ENCODE results near the gene RASSF1.
"Not testable (repeated sequence)": the region's sequence is repeated elsewhere in the genome, so short reads cannot be mapped to it uniquely, and the experiment has no call there.

The RASSF1 gene

DNA sequence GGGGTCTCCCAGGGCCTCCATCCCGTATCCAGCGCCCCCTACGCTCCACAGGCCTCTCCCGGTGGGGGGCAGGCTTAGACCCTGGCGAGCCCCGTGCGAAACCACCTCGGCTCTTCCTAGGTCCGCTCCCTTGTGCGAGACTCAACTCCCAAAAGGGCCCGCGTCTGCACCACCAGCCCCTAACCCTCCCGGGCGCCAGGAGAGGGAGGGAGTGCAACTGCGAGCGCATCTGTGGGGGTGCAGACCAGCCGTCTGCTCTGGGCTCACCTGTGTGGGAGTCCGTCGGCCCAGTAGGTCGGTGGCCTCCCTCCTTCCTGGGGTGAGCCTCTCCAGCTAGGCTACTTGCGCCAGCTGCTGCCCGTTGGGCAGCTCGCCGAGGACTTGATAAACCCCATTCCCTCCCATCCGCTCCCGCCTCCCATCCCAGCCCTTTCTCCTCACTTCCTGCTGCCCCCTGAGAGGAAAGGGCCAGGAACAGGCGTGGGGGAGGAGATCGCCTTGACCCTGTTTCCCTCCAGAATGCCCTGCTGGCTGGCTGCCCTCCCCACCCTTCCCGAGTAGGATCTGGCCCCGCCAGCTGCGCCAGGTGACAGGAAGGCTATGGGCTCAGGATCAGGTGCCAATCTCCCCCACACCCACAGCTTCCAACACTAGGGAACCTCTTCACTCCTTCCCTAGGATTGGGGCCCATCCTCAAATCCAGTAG is 18.1 kb downstream of the RASSF1 start, which contains the start of gene HYAL2:
Gene HYAL2 (minus strand): TSS at position 360 of the 706 bp plus-strand sequence. CDS start 2,256 bp downstream, outside the sequence.
- no peak for DNase-seq

DNA sequence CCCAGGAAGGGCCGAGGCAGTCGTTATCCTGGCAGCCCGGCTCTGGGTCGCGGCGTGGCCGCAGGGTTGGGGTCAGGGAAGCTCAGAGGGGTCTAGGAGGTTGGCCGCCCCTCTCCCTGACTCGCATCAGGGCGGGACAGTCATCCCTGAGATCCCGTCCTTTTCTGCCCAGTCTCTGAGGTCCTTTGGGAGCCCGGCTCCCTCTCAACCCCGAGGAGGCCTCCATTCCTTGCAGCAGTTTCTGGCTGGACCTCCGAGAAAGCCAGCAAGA is 18.6 kb downstream of the RASSF1 start:
- no peak for DNase-seq

DNA sequence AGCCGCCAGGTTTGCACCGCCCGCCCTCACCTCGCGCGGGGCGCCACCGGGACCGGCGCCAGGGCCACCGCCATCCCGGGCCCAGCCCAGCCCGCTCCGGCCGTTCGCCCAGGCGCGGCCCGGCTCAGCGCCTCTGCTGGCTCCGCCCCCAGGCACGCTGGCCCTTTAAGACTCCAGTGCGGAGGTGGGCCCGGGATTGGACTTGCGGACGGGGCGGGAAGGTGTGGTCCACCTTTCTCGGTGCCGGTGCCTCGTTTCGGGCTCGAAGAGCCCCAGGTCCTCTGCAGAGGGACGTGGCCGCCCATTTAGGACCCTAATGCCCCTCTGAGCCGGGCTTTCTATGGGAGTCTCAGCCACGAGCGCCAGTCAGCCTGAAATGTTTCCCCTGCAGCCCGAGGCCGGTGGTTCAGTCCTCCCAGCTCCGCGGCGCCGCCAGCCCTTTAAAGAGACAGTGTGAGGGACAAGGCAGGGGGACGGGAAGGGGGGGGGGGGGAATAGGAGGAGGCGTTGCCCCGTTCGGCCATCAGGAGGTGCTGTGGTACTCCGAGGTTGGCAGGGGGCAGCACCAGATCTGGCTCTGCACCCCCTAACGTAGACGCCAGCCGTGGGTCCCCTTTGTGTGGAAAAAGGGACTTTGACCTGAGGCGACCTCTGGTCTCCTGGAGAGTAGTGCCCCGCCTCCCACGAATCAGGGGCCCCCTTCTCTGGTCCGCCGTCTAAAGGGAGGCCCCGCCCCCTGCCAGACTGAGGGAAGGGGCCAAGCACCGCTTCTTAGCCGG is 19.1 kb downstream of the RASSF1 start:
- DNase-seq, result peak; percentile 87

- no peak for DNase-seq
Measured at GRCh38 chr3:50320853-50321335, 19.7 kb downstream of the RASSF1 start.

DNA sequence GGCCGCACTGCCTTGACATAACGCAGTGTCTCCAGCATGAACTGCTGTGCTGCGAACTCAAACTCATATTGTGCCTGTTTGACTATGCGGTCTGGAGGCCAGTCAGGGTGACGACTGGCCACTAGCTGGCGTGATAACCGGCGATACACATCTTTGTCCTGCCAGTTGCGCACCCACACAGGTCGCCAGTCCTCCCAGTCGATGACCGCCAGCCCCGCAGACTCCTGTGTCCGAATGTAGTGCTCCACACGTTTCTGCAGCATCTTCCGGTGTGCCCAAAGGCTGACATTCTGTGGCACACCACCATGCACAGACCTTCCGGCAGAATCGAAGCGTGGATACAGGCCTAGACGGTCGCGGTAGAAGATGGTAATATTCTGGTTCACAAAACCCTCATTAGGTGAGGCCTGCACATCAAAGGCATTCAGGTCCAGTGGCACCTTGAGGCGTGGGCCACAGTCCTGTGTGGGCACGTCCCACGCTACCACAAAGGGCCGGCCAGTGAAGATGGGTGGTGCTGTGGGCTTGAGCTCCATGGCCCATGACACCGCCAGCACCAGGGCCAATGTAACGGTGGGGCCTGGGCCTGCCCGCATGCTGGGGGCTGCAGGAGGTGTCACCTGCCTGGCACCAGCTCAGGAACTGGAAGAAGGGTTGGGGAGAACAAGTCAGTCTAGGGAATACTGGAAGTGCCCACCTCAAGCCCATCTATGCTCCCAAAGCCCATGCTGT is 20.6 kb downstream of the RASSF1 start:
- no peak for DNase-seq

GRCh38 chr3:50319181-50319893 is 21.3 kb downstream of the RASSF1 start:
- no peak for DNase-seq

GRCh38 chr3:50318615-50319014 is 22.0 kb downstream of the RASSF1 start:
- DNase-seq, result no peak

GRCh38 chr3:50318163-50318562 is 22.5 kb downstream of the RASSF1 start:
- DNase-seq, result no peak

DNA sequence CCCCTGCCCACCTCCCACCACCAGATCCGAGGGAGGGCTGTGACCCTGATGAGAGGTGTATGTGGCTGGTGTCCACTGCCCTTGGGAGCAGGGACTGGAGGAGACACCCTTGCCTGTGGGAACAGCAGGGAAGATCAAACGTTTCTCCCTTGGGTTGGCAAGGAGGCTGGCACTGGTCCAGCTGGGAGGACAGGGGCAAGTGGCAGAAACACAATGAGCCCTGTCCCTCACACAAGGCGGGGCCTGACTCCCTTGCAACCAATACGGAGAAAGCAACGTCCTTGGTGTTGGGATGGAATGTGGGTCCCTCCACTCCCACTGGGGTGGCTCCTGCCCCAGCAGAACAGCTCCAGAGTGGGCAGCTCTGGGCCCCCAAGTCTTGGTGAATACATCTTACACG is 23.3 kb downstream of the RASSF1 start:
- DNase-seq, result no peak

DNA sequence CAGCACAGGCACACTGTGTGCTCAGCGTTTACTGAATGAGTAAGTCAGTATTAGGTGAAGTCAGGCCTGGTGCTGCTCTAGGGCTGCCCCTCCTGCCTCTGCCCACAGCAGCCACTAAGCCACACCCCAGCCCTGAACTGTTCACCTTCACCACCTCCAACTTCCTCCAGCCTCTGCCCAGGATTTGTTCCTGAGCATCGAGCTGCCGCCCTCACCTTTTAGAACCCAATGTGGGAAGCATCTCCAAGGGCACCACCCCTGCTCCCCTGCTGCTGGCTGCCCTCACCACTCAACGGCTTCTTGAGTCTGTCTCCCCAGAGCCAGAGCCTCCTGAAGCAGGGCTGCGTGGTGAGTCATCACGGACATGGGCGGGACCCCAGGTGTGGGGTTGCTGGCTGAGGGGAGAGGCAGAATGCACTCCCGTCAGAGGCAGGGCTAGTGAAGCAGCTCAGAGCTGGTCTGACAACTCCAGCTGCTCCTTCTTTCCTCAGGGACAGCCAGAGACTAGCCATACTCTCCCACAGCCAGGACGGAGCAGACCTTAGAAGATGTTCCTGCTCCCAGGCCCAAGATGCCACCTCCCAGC is 23.9 kb downstream of the RASSF1 start:
- DNase-seq, result peak; percentile 81

- no peak for DNase-seq
Measured at GRCh38 chr3:50314816-50315215, 25.8 kb downstream of the RASSF1 start.

- DNase-seq, result no peak
Measured at GRCh38 chr3:50314342-50314741, 26.3 kb downstream of the RASSF1 start.

- DNase-seq, result not testable (repeated sequence)
Measured at GRCh38 chr3:50312041-50312440, 28.6 kb downstream of the RASSF1 start.

DNA sequence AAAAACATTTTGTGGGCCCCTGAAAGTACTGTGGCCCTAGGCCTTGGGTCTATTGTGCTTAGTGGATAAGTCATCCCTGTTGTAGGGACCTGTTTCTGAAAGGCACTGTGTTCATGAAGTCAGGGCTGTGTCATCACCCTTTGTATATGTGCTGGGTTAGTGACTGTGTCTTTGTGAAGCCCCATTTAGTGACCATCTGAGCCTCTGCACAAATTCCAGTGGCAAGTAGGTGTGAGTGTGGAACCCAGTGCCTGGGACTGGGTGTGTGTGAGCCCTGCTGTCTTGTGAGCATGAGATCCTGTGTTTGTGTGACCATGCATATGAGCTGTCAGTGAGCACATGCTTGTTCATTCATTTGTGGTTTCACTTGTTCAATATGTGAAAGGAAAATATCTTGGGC is 36.0 kb downstream of the RASSF1 start:
- DNase-seq, result no peak

DNA sequence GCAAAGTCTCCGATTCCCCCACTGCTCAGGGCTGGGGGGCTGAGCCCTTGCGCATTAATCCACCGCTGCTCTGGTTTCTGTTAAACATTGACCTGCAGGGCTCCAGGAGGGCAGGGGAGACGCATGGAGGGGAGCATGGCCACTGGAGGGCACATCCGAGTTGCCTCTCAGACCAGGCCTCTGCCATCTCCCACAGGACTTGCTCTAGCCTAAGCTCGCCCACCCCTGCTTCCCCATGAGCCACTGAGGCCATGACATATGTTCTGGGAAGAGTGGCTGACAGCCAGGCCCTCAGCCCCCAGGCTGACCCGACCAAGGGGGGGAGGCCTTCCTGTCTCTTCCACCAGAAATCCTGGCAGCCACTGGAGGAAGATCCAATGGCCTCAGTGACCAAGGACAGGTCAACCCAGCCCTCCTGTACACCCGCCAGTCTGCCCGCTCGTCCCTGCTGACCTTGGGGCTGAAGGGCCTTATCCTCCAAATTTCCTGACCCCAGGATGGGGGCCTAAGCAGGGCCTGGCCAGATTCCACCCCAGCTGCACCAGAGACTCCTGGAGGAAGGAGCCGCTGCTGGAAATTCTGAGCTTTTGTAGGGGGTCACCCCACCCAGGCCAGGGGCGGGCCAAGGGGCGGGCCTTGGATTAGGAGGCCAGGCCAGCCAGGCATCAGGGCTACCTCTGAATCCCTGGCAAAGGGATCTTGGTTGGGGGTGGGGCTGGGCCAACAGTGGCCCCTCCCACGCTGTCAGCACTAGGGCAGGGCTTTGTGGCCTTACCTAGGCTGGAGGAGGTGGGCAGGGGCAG is 37.4 kb downstream of the RASSF1 start, which contains the start of gene HYAL1:
Gene HYAL1 (minus strand): TSS at position 562 of the 803 bp plus-strand sequence. CDS start 618 bp downstream, outside the sequence.
- no peak for DNase-seq

- DNase-seq, result no peak
Measured at GRCh38 chr3:50302095-50303012, 38.3 kb downstream of the RASSF1 start.

- no peak for DNase-seq
Measured at GRCh38 chr3:50300681-50301254, 39.9 kb downstream of the RASSF1 start.

DNA sequence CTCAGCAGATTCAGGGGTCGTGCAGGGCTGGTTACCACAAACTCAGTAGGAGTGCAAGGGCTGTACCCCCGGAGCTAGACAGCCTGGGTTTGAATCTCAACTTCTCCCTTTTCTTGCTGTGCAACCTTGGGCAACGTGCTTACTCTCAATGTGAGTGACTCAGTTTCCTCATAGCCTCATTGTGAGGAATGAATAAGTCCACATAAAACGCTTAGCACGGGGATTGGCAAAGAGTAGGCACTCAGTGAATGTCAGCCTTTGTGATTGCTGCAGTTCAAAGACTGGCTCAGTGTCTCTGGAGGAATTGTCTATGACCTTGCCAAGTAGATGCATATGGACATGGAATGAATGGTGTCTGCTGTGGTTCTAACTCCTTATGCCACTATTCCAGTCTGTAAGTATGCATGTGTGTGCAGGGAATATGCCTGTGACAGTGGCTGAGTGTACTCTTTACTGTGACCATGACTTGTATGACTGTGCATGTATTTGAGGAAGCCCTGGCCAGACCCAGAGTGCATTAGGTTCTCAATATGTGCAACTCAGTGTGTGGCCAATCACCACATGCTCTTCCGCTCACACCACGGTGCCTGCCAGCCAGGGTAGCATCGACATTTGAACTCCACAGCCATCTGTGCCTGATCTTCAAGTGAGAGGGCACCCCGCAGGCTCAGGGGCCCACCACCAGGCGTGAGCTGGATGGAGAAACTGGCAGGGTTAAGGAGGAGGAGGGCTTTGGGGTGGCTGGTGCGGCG is 40.5 kb downstream of the RASSF1 start:
- peak; percentile 36 for DNase-seq

DNA sequence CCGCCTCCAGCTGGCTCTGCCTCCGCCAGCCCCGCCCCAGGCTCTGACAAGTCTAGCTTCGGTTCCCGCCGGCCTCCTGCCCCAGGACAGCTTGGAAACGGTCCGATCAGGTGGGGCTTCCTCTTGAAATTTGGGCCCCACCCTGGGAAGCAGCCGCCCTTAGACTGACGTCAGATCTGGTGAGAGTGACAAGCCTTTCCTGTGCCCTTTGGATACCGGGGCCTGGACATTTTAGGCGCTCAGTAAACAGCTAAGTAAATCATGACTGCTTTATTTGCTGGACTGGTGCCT is 41.1 kb downstream of the RASSF1 start:
- DNase-seq, result no peak

Data from CD4-positive, alpha-beta T cell treated with Interleukin-17A for 1 hour (primary cell).